ENCODE data around the gene MYLK.

The MYLK gene

GRCh38 chr3:123660141-123660675 lies 223.9 kb downstream of the MYLK start:
- no peak for FAIRE-seq

GRCh38 chr3:123658852-123659206 lies 225.3 kb downstream of the MYLK start:
- FAIRE-seq = no peak

GRCh38 chr3:123658118-123658851 lies 225.8 kb downstream of the MYLK start:
- no peak for FAIRE-seq

GRCh38 chr3:123657568-123657967 lies 226.6 kb downstream of the MYLK start:
- no peak for FAIRE-seq

GRCh38 chr3:123657111-123657510 lies 227.0 kb downstream of the MYLK start:
- no peak for FAIRE-seq

- no peak for FAIRE-seq
Observed at GRCh38 chr3:123656691-123657090, 227.4 kb downstream of the MYLK start.

GRCh38 chr3:123656274-123656673 lies 227.9 kb downstream of the MYLK start:
- FAIRE-seq = no peak

DNA sequence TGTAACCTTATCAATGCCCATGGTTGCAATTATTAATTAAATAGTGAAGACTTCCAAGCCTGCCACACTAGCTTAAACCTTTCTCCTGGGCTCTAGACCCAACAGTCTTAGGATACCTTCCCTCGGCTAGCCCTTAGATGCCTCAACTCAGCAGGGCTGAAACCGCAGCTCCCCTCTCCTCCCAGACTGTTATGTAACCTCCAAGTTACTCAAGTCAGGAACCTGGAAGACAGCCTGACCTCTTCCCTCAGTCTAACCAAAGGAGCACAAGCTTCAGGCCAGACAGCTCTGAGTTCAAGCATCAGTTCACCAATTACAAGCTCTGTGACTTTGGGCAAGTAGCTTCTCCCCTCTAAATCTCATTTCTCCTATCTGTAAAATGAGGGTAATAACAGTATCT lies 228.7 kb downstream of the MYLK start:
- FAIRE-seq = no peak

DNA sequence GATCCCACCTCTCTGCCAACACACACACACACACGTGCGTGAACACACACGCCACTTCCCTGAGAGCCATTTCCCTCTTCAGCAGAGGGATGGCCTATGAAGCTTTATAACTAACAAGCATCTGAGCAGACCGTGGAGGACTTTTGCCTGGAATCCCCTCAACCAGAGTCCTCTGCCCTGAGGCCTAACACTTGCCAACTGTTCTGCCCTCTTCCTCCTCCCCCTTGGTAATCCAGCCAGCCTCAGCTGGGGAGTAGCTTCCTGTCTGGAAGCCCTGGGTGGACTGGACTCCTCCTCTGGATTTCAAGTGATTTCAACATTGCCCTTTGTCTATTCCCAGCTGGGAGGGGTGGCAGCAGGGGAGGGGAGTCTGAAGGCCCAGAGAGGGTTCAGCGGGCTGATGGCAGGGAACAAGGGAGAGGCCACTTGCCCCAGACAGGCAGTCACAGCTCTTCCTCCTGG lies 230.9 kb downstream of the MYLK start:
- no peak for FAIRE-seq

DNA sequence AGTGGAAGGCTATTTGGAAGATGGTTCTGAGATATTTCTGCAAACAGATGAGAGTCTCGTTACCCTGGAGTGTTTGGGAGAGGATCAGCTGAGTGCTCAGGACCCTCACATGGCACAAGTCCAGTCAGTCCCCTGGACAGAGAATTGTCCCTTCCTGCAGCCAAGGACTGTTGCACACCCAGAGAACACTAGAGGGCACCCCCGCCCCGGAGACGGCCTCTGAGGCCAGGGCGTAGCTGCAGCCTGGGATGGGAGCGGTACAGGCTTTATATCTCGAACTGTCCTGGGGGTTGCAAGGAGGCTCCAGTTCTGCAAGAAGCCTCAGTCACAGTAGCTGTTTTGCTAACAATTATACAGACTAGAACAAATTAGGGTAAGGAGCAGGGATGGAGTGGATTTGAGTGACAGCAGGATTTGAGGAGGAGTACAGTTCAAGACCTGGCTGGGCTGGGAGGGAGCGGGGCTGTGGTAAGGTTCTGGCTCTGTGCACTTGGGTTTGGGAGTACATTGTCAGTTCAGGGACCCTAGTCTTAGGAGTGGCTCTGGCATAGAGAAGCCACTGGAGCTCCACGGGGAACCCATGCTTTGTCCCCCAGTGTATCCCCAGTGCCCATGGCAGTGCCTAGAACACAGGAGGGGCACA lies 231.7 kb downstream of the MYLK start:
- peak; percentile 76 for FAIRE-seq

DNA sequence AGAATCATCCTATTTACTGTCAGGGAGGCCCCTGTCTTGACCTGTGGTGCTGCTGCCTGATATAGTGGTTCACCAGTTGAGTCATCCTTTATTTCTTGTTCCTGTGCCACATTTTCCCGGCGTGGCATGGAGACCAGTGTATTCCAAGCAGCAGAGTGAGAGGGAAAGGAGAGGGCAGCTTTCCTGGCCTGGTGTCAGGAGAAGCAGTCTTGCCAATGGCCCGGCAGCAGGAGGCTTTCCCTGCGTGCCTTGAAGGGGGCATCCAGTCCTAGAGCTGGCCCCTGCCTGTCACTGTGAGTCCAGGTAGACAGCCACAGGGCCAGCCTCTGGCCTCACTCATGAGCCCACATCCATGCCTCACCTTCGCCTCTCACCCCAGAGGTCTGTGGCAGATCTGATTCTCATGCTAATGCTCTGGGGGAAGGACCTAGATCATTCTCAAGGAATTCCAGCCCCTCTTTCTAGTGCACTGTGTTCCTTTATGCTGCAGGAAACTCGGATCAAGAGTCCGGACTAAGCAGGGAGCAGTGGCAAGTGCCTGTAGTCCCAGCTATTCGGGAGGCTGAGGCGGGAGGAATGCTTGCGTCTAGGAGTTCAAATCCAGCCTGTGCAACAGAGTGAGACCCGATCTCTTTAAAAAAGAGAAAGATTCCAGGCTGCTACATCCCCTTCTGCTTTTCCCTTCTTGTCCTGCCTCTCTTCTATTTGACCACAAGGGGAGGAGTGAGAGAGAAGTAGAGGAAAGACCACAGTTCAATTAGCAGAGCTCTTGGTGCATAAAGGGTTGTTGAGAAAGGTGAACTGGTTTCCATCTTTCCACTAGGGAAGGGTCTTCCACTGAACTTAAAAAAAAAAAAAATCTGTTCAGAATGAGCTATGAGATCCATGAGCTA lies 232.4 kb downstream of the MYLK start:
- FAIRE-seq = no peak

- FAIRE-seq = no peak
Observed at GRCh38 chr3:123650101-123650500, 234.0 kb downstream of the MYLK start.

DNA sequence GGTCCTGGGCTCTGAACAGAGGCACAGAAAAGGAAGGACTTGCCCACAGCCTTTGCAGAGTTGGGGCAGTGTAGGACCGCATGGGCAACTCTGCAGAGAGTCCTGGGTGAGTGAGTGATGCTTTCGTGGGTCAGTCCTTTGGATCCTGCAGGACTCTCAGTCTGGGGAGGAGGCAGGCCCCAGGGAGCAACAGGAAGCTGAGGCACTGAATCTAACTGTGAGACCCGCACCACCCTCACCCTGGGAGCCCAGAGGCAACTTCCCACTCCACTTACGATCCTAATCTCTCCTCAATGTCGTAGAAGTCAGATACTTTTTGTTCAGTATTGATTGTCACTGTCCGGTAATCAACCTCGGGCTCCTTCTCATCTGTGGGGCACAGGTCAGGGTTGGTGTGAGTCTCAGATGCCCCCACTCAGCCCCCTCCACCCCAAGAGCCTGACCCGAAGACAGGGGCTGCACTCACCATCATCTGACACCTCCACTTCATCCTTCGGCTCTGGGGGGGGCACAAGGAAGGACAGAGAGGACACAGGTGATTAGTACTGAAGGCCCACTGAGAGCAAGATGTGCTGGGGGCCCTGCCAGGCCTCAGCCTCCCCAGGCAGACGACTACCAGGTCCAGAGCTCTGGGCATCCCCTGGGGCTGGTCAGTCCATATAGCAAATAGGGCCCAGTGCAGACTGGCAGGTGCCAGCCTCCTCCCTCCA lies 235.3 kb downstream of the MYLK start:
- no peak for FAIRE-seq

DNA sequence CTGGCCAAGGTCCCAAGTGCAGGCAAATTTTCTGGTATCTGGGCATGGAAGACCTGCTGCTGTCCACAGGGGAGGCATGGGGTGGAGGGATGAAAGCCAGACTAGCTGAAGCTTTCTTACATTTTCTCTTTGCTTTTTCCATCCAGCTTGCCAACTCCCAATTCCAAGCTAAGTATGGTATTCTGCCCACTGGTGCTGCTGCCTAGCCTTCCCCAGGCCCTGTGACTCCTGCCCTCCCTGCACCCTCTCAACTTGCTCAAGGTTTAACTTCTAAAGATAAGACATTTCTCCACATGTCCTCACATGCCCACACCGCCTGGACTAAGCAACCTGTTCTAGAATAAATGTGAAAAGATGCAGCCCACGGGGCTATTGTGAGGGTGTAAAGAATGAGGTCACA lies 239.8 kb downstream of the MYLK start:
- no peak for FAIRE-seq

DNA sequence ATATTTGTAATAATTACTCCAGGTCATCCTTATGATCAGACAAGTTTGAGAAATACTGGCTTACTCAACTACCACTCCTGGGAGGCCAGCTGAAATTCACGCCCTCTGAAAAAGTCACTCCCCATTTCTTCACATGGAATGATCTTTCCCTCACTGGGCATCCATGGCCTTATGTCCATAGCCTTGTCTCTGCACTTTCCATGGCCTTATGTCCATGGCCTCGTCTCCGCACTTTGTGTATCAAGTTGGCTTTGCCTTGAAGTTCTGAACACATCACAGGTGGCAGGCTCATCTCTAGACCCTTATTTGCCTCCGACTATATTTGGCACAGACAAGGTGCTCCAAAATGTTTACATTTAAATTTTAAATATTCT lies 241.2 kb downstream of the MYLK start:
- FAIRE-seq = no peak

DNA sequence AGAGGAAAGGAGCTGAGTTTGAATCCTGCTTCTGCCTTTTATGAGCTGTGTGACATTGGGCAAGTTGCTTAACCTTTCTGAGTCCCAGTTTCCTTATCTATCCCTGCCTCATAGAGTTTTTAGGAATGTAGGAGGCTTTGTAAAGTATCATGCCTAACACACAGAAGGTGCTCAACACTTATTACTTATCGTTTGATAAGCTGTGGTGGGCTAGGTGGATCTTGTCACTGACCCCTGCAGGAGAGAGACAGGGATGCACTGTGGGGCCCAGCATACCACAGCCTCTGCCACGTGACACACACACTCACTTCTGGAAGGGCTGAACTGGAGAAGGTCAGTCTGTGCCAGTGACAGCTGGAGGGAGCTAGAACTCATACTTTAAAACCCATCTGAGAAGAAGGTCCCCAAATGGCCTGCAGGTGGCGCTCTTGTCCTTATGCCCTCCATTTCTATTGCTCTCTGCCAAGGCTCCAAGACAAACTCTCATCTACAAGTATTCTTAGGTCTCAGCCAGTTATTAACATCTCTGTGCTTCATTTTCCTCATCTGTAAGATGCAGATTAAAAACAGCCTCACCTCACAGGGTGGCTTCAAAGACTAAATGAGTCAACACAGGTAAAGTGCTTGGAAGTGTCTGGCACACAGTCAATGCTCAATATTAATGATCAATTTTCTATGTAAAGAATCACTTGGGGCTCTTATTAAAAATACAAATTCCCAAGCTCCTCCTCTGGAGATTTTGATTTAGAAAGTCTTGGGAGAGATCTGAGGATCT lies 241.8 kb downstream of the MYLK start:
- no peak for FAIRE-seq

DNA sequence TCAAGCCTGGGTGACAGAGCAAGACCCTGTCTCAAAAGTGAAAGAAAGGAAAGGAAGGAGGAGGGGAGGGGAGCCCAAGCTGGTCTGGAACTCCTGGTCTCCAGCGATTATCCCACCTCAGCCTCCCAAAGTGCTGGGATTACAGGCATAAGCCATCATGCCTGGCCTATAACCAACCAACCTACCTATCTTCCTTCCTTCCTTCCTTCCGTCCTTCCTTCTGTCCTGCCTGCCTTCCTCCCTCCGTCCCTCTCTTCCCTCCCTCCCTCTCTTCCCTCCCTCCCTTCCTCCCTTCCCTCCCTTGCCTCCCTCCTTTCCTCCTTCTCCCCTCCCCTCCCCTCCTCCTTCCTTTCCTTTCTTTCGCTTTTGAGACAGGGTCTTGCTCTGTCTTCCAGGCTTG lies 242.6 kb downstream of the MYLK start:
- FAIRE-seq = no peak

DNA sequence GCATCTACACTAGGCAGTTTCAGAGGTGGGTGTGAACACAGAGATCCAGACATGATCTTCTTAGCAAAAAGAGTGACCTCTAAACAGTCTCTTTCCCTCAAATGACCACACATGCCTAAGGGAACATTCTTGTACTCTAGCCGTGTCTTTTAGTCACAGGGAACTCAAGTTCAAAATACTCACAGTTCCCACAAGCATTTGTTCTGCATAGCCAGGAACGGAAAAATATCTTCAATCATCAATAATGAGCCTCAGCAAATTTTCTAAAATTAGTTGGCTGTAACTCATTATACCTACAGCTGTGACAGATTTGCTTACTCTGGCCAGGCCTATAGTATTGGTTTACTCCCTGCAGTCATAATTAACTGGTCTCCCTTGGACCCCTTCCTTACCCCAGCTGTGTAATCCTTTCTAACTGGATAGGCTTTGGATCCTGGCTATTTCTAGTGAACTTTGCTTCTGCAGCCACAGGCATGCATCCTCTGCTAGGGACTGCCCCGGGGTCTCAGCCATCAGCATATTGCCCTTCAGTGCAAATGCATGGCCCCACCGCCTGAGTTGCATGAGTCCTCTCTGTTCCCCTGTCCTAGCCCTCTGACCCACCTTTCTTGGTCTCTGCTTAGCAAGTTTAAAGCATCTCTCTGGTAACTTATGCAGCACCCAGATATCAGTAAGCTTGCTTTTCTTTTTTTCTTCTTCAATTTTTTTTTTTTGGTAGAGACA lies 243.2 kb downstream of the MYLK start:
- no peak for FAIRE-seq

GRCh38 chr3:123640311-123640710 lies 243.8 kb downstream of the MYLK start:
- no peak for FAIRE-seq

GRCh38 chr3:123638936-123639689 lies 245.0 kb downstream of the MYLK start:
- FAIRE-seq = no peak

- FAIRE-seq = no peak
Observed at GRCh38 chr3:123637841-123638240, 246.3 kb downstream of the MYLK start.

All from islet of Langerhans (tissue), 1 donor.